ENCODE measurements around the gene LEP. TPM values are rescaled to one million over a fixed set of nuclear protein-coding genes. Genes with fewer than 3 reads are reported as not detected.

Gene LEP
- total RNA-seq, 1 experiment from 2014 or later = not detected

GRCh38 chr7:128304212-128304611, 63.1 kb downstream of the LEP start:
- H3K4ac ChIP-seq (ENCODE audit: low read depth, low read length) = no peak overlapping the region
- no peak overlapping the region for H2BK120ac ChIP-seq (ENCODE audit: low read depth, low read length, poor library complexity, severe bottlenecking)
- H2BK5ac ChIP-seq (ENCODE audit: insufficient read length, low read length) = no peak overlapping the region
- no peak overlapping the region for H2BK15ac ChIP-seq (ENCODE audit: low read depth, low read length)
- H3K56ac ChIP-seq (ENCODE audit: insufficient read length, low read depth, low read length) = no peak overlapping the region
- no peaks in the 10 kb centered on the region for H3K27me3 Mint-ChIP-seq (ENCODE audit: low read depth)
- H3K79me2 ChIP-seq (ENCODE audit: insufficient read depth, low read length) = no peaks in the 10 kb centered on the region
- no peak overlapping the region for H3K18ac ChIP-seq (ENCODE audit: insufficient read length, low read depth, low read length)
- H3K27ac Mint-ChIP-seq = no peak overlapping the region
- no peaks in the 10 kb centered on the region for H3K23me2 ChIP-seq (ENCODE audit: insufficient read length, low read depth, low read length, poor library complexity, severe bottlenecking)
- H3T11ph ChIP-seq (ENCODE audit: low read length) = no peak overlapping the region
- H3K23ac ChIP-seq (ENCODE audit: insufficient read length, low read depth, low read length) = no peak overlapping the region
- no peak overlapping the region for H3K4me2 ChIP-seq (ENCODE audit: insufficient read depth, insufficient read length, low read length)
- H3K4me1 Mint-ChIP-seq = peaks cover 22 to 25% of the 10 kb centered on the region in 2 experiments
- no peaks in the 10 kb centered on the region for H3K9me3 ChIP-seq (ENCODE audit: control insufficient read depth, low read depth, low read length)
- no peak overlapping the region for H3K9ac ChIP-seq (ENCODE audit: extremely low read depth, insufficient read length, low read length)
- H3K9me3 Mint-ChIP-seq = no peaks in the 10 kb centered on the region
- H2BK12ac ChIP-seq (ENCODE audit: insufficient read length, low read depth, low read length) = no peak overlapping the region
- no peaks in the 10 kb centered on the region for H4K20me1 ChIP-seq (ENCODE audit: control insufficient read depth, insufficient read depth, insufficient read length)
- H3K79me1 ChIP-seq (ENCODE audit: insufficient read depth, low read depth, low read length, poor library complexity, severe bottlenecking) = no peaks in the 10 kb centered on the region
- WGBS (ENCODE audit: extremely low coverage, insufficient read length, low lambda C conversion rate) = no CpG with 5 or more reads among the region's 1 CpG
- no peaks in the 10 kb centered on the region for H3K27me3 ChIP-seq (ENCODE audit: insufficient read depth, low read length)
- peaks cover 5% of the 10 kb centered on the region; the same call in 1 of the 2 replicates for H3K4me1 ChIP-seq (ENCODE audit: insufficient read depth, low read length)
- H3K36me3 Mint-ChIP-seq (ENCODE audit: insufficient read depth in 1 of 3, low read depth in 3 of 3) = peaks cover 21 to 56% (median 43%) of the 10 kb centered on the region in 3 experiments; a peak in 6 of 7 replicates
- H2AK5ac ChIP-seq (ENCODE audit: insufficient read length, low read length) = no peak overlapping the region
- no peak overlapping the region for H3K14ac ChIP-seq (ENCODE audit: insufficient read depth, low read length)
- no peak for TF ChIP-seq CTCF (conservative IDR thresholded peaks at IDR 0.05)
- H2BK20ac ChIP-seq (ENCODE audit: low read depth, low read length, poor library complexity, severe bottlenecking) = no peak overlapping the region
- H3K27ac ChIP-seq (ENCODE audit: insufficient read length, low read depth, low read length) = no peak overlapping the region
- DNase-seq = no peak
- H3K4me3 Mint-ChIP-seq = no peak overlapping the region
- H2AFZ ChIP-seq (ENCODE audit: low read length) = no peak overlapping the region
- H4K5ac ChIP-seq (ENCODE audit: insufficient read length, low read depth, low read length) = no peak overlapping the region
- no peak overlapping the region for H4K8ac ChIP-seq (replicated peaks; ENCODE audit: insufficient read length, low read depth, low read length)
- no peak overlapping the region for H4K91ac ChIP-seq (ENCODE audit: insufficient read length, low read depth, low read length)

All from H9 (cell line).